GM23248 (cell line): ENCODE results near the gene TNFRSF11A. TPM values are rescaled to one million over a fixed set of nuclear protein-coding genes. Genes with fewer than 3 reads are reported as not detected.

ENCODE experiments used
- DNase-seq: peaks from one replicate; pipeline ENCODE4 v3.0.0-alpha.2; 2015
- H2AFZ ChIP-seq: fragments of 200-600 bp; sonication (generic); 2 replicates; pipeline ENCODE4 v1.6.1; 2016; ENCODE audit warnings: antibody characterized with exemption
- H3F3A ChIP-seq: fragments of 200-600 bp; sonication (generic); 2 replicates; pipeline ENCODE4 v1.6.1; 2016; ENCODE audit warnings: mild to moderate bottlenecking, antibody characterized with exemption, mixed run types; ENCODE audit not compliant: insufficient read depth
- H3K27ac ChIP-seq: fragments of 200-600 bp; sonication (generic); 2 replicates; pipeline ENCODE4 v1.5.1; 2016; ENCODE audit warnings: mild to moderate bottlenecking
- H3K27me3 ChIP-seq: fragments of 200-600 bp; sonication (generic); replicated peaks from 2 replicates; pipeline ENCODE4 v1.6.1; 2016; ENCODE audit warnings: mild to moderate bottlenecking; ENCODE audit not compliant: insufficient read depth
- H3K36me3 ChIP-seq: fragments of 200-600 bp; sonication (generic); 2 replicates; pipeline ENCODE4 v1.6.1; 2016; ENCODE audit warnings: low read depth, mild to moderate bottlenecking
- H3K4me1 ChIP-seq: fragments of 200-600 bp; sonication (generic); 2 replicates; pipeline ENCODE4 v1.6.1; 2016; ENCODE audit warnings: mild to moderate bottlenecking; ENCODE audit not compliant: insufficient read depth
- H3K4me2 ChIP-seq: fragments of 200-600 bp; sonication (generic); one replicate; pipeline ENCODE4 v1.6.1; 2016; ENCODE audit warnings: mild to moderate bottlenecking; ENCODE audit not compliant: unreplicated experiment
- H3K4me3 ChIP-seq: fragments of 200-600 bp; sonication (generic); 2 replicates; pipeline ENCODE4 v1.5.1; 2016; ENCODE audit warnings: mild to moderate bottlenecking
- H3K79me2 ChIP-seq: fragments of 200-600 bp; sonication (generic); 2 replicates; pipeline ENCODE4 v1.6.1; 2016; ENCODE audit warnings: mild to moderate bottlenecking; ENCODE audit not compliant: insufficient read depth
- H3K9ac ChIP-seq: fragments of 200-600 bp; sonication (generic); 2 replicates; pipeline ENCODE4 v1.6.1; 2016; ENCODE audit warnings: mild to moderate bottlenecking
- H3K9me2 ChIP-seq: fragments of 200-600 bp; sonication (generic); 2 replicates; pipeline ENCODE4 v1.6.1; 2016; ENCODE audit warnings: mixed run types, mild to moderate bottlenecking, moderate library complexity; ENCODE audit not compliant: insufficient read depth
- H3K9me3 ChIP-seq: fragments of 200-600 bp; sonication (generic); one replicate; pipeline ENCODE4 v1.6.1; 2017; ENCODE audit warnings: low read depth
- H4K20me1 ChIP-seq: fragments of 200-600 bp; sonication (generic); 2 replicates; pipeline ENCODE4 v1.6.0; 2016; ENCODE audit not compliant: insufficient read depth
- EZH2 ChIP-seq: fragments of 200-600 bp; sonication (generic); IDR thresholded peaks from 2 replicates; pipeline ENCODE4 v1.6.1; 2018; ENCODE audit warnings: antibody characterized with exemption, mild to moderate bottlenecking; ENCODE audit not compliant: insufficient read depth, poor library complexity, severe bottlenecking
- EZH2phosphoT487 ChIP-seq: fragments of 200-600 bp; sonication (generic); IDR thresholded peaks from 2 replicates; pipeline ENCODE4 v1.6.1; 2018; ENCODE audit warnings: antibody characterized with exemption, moderate library complexity, mild to moderate bottlenecking, low read depth; ENCODE audit not compliant: insufficient read depth
- WGBS, 2 experiments: methylation state at CpG; one replicate each; pipeline ENCODE4 v1.1.6; 2015 to 2017; ENCODE audit warnings: low lambda C conversion rate in 2 of 2, low coverage in 1 of 2; ENCODE audit errors: missing lambda C conversion rate in 2 of 2; 5-methylcytosine and 5-hydroxymethylcytosine counted together
- in situ Hi-C: fragments of 300-500 bp; cut with MboI; formaldehyde crosslinking; loops from 2 replicates; pipeline ENCODE4 v1.15.0; 2020
- polyA plus RNA-seq: library from polyadenylated mRNA; unstranded; fragments of >200 nt; fragmentation: Nextera tagmentation; extraction: Ambion mirVana; gene quantifications from 2 replicates; pipeline ENCODE4 v1.2.1, GENCODE V29; 2016
- total RNA-seq: library from RNA; depleted of rRNA; stranded (reverse); fragments of >200 nt; shearing (Covaris generic); gene quantifications from 2 replicates; pipeline ENCODE4 v1.2.3, GENCODE V29; 2014; rRNA removed

TNFRSF11A gene
- total RNA-seq (0.22 TPM in 1 of 2 replicates, not detected in the other), polyA plus RNA-seq (0.09 TPM in 1 of 2 replicates, not detected in the other)

DNA sequence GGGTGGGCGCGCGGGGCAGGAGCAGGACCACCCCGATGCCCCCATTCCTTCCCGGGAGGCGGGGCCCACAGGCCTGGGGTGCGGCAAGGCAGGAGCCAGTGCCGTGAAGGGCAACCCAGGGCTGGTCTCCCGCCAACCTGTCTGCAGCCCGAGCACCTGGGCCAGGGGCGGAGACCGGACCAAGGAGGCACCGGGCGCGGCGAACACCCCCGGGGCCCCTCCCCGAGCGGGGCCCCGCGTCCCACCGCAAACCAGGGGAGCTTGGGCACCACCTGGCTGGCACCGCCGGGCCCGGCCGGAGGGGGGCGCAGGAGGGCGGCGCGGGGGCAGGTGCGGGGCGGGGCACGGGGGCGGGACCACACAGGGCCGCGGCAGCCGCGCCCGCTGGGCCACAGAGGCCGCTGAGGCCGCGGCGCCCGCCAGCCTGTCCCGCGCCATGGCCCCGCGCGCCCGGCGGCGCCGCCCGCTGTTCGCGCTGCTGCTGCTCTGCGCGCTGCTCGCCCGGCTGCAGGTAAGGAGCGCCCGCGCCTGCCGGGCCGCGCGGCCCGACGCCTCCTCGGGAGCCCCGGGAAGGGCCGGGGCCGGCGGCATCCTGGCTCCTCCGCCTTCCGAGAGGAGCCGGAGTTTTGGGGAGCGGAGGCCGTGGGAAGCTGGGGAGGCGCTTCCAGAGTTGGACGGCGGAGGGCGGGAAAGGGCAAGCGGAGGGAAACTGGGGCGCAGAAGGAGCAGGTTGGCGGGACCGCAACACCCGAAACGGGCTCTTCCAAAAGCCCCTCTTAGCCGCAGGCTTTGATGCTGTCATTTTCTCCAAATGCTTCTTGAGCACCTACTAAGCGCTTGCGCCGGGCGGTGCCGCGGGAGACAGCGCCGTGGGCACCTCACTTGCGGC lies at the start of gene TNFRSF11A:
Gene TNFRSF11A, plus strand, starts transcription at position 394 of the 889 bp plus-strand sequence. Its CDS starts 43 bp downstream, at position 437.
- no peaks in the 10 kb centered on the region for H3K9me2 ChIP-seq
- no peaks in the 10 kb centered on the region for H4K20me1 ChIP-seq
- peaks cover 11% of the 10 kb centered on the region for H3K4me1 ChIP-seq
- H3K4me3 ChIP-seq = peak within 1 kb of the TSS; percentile 63
- H3K79me2 ChIP-seq = no peaks in the 10 kb centered on the region
- H3K9me3 ChIP-seq = no peaks in the 10 kb centered on the region
- H2AFZ ChIP-seq = peak within 1 kb of the TSS; percentile 37
- H3F3A ChIP-seq = peaks cover 15% of the 10 kb centered on the region
- peak within 1 kb of the TSS; percentile 67 for H3K4me2 ChIP-seq
- peaks cover 61% of the 10 kb centered on the region for H3K27me3 ChIP-seq
- in situ Hi-C loops = no loop called here
- H3K36me3 ChIP-seq = no peaks in the 10 kb centered on the region
- WGBS, 2 experiments = 3% methylated on average over 45 to 75 of the region's 99 CpGs
- TF ChIP-seq EZH2 (no peak), EZH2phosphoT487 (peak; percentile 66; the same call in 1 of the 2 replicates)
- no peak within 1 kb of the TSS for H3K27ac ChIP-seq
- peak; percentile 44 for DNase-seq
- no peak within 1 kb of the TSS for H3K9ac ChIP-seq

DNA sequence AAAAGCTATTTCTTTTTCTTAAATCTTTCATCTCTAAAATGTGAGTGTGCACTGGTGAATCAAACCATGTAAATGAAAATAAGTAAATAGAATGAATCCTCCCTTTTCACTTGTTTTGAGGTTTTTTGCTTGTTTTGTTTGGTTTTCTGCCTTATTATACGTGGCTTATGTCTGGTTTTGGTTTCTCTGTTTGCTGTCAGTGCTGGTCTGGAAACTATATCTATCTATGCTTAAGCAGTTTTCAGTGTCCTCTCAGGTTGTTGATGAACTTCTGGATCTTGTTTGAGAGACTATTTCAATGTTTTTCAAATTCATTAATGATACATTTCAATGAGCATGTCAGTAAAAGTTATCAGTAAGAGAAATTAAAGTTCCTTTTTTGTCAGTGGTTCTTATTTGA lies 48.1 kb upstream of the TNFRSF11A start:
- Histone ChIP-seq H3K79me2 (no peaks in the 10 kb centered on the region), H2AFZ (no peak overlapping the region), H3K9me2 (no peaks in the 10 kb centered on the region), H3F3A (peaks cover 21% of the 10 kb centered on the region), H3K4me1 (peaks cover 24% of the 10 kb centered on the region), H4K20me1 (no peaks in the 10 kb centered on the region), H3K36me3 (no peaks in the 10 kb centered on the region), H3K27me3 (no peaks in the 10 kb centered on the region), H3K4me2 (no peak overlapping the region), H3K27ac (no peak overlapping the region), H3K4me3 (no peak overlapping the region), H3K9ac (no peak overlapping the region), H3K9me3 (no peaks in the 10 kb centered on the region)
- DNase-seq = no peak
- in situ Hi-C loops = no loop called here
- 79 to 95% methylated on average over 1 of the region's 1 CpG for WGBS, 2 experiments
- TF ChIP-seq EZH2 (no peak), EZH2phosphoT487 (no peak)

DNA sequence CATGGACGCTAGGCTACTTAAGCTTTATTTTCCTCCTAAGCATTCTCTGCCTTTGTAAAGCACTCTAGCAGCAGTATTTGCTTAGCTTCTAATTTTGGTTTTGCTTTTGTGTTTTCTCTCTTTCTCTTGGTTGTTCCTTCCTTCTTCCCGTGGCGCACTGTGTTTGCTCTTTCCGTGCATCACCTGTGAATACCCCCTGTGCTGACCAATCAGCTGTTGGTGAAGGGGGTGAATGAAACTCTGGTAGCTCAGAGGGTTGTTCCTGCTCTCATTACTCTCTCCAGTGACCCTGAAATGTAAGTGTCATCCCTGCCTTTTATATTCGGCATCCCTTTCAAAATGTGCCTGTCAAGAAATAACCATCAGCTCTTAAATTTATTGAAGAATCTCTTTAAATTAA lies 45.5 kb upstream of the TNFRSF11A start:
- WGBS, 2 experiments = 76 to 89% methylated on average over 5 of the region's 5 CpGs
- Histone ChIP-seq H3K27me3 (no peaks in the 10 kb centered on the region), H3K9me3 (no peaks in the 10 kb centered on the region), H3K4me3 (no peak overlapping the region), H3K27ac (no peak overlapping the region), H3K79me2 (no peaks in the 10 kb centered on the region), H3K4me1 (peaks cover 36% of the 10 kb centered on the region), H3F3A (peaks cover 44% of the 10 kb centered on the region), H2AFZ (no peak overlapping the region), H3K4me2 (no peak overlapping the region), H3K9ac (no peak overlapping the region), H4K20me1 (no peaks in the 10 kb centered on the region), H3K36me3 (no peaks in the 10 kb centered on the region), H3K9me2 (no peaks in the 10 kb centered on the region)
- DNase-seq = no peak
- TF ChIP-seq EZH2phosphoT487 = no peak
- no peak for TF ChIP-seq EZH2
- in situ Hi-C loops = no loop called here

DNA sequence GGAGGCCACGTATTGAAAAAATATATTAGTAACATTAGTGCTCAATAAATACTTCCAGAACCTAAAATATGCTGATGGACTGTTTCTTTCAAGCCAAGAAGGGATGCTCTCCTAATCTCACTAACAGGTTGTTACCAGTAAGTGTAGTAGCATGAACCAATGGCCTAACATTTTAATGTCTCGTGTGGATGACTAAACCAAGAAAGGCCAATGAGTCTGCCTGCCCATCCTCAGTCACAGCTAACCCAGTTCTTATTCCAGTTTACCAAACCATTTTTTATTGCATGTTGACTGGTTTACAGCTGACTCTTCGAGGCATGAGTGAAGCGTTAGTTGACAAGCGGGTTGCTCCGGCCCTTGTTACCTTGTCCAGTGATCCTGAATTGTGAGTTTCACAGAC lies 45.1 kb upstream of the TNFRSF11A start:
- no peaks in the 10 kb centered on the region for H3K36me3 ChIP-seq
- no peak overlapping the region for H3K27ac ChIP-seq
- H4K20me1 ChIP-seq = no peaks in the 10 kb centered on the region
- H3K9me2 ChIP-seq = no peaks in the 10 kb centered on the region
- in situ Hi-C loops = no loop called here
- no peaks in the 10 kb centered on the region for H3K27me3 ChIP-seq
- 96% methylated on average over 6 of the region's 6 CpGs for WGBS, 2 experiments
- no peak overlapping the region for H2AFZ ChIP-seq
- H3K4me3 ChIP-seq = no peak overlapping the region
- no peaks in the 10 kb centered on the region for H3K79me2 ChIP-seq
- peak; percentile 1 for DNase-seq
- H3K9me3 ChIP-seq = no peaks in the 10 kb centered on the region
- no peak overlapping the region for H3K9ac ChIP-seq
- peaks cover 44% of the 10 kb centered on the region for H3F3A ChIP-seq
- H3K4me2 ChIP-seq = no peak overlapping the region
- TF ChIP-seq EZH2phosphoT487 = no peak
- no peak for TF ChIP-seq EZH2
- peaks cover 36% of the 10 kb centered on the region for H3K4me1 ChIP-seq
